Bone marrow (tissue), 2 donors: Measurements from ENCODE around the gene ST6GALNAC2.
"Not testable (repeated sequence)": the region's sequence is repeated elsewhere in the genome, so short reads cannot be mapped to it uniquely, and the experiment has no call there.

Experiments
- DNase-seq, 2 donors: peaks; one replicate each; lab custom pipeline; 2025; lab: John Stamatoyannopoulos, UW

Gene ST6GALNAC2

GRCh38 chr17:76528528-76529223 is 57.0 kb downstream of the ST6GALNAC2 start:
- DNase-seq = no peak

GRCh38 chr17:76528156-76528527 is 57.5 kb downstream of the ST6GALNAC2 start:
- DNase-seq = no peak

- no peak for DNase-seq
These were observed 58.1 kb downstream of the ST6GALNAC2 start for GRCh38 chr17:76527430-76528111.

GRCh38 chr17:76527016-76527415 is 58.6 kb downstream of the ST6GALNAC2 start:
- not testable (repeated sequence) for DNase-seq

- not testable (repeated sequence) for DNase-seq
These were observed 60.2 kb downstream of the ST6GALNAC2 start for GRCh38 chr17:76525513-76525833.

GRCh38 chr17:76524598-76525512 is 60.8 kb downstream of the ST6GALNAC2 start:
- DNase-seq = no peak

- peak; percentile 51 to 56 for DNase-seq
These were observed 62.3 kb downstream of the ST6GALNAC2 start for GRCh38 chr17:76523084-76524037.

GRCh38 chr17:76521683-76522082 is 64.0 kb downstream of the ST6GALNAC2 start:
- DNase-seq = not testable (repeated sequence)

GRCh38 chr17:76521262-76521661 is 64.4 kb downstream of the ST6GALNAC2 start:
- no peak for DNase-seq

GRCh38 chr17:76519048-76519966 is 66.4 kb downstream of the ST6GALNAC2 start:
- no peak for DNase-seq

- DNase-seq = no peak
These were observed 68.0 kb downstream of the ST6GALNAC2 start for GRCh38 chr17:76517638-76518038.
